K562 (cell line): ENCODE measurements around the gene TUBB2A. TPM values are rescaled to one million over a fixed set of nuclear protein-coding genes. Genes with fewer than 3 reads are reported as not detected.

Experiments
- ADNP ChIP-seq: fragments of 200-800 bp; sonication (Bioruptor generic); IDR thresholded peaks from 2 replicates; pipeline ENCODE4 v1.6.1; 2016; ENCODE audit warnings: missing genetic modification characterization, missing compliant biosample characterization
- ARID1B ChIP-seq: fragments of 450-650 bp; IDR thresholded peaks from 2 replicates; pipeline ENCODE4 v1.6.1; 2016; ENCODE audit warnings: antibody characterized with exemption, mild to moderate bottlenecking, inconsistent platforms
- ELF1 ChIP-seq: fragments of 200-800 bp; sonication (Bioruptor generic); IDR thresholded peaks from 2 replicates; pipeline ENCODE4 v1.6.1; 2016; ENCODE audit warnings: missing genetic modification characterization, missing compliant biosample characterization
- EZH2 ChIP-seq: IDR thresholded peaks from 2 replicates; pipeline ENCODE4 v1.6.1; 2012; ENCODE audit warnings: low read depth, mild to moderate bottlenecking, inconsistent platforms, low read length, borderline replicate concordance
- HDAC8 ChIP-seq: fragments of 450-650 bp; IDR thresholded peaks from 2 replicates; pipeline ENCODE4 v1.6.1; 2016; ENCODE audit warnings: mild to moderate bottlenecking, missing genetic modification characterization, moderate library complexity, missing compliant biosample characterization
- JUN ChIP-seq, 2 experiments: sonication (generic) in 1 of 2; formaldehyde crosslinking in 1 of 2; IDR thresholded peaks; 2 replicates each; pipeline versions ENCODE4 v1.6.1 to v1.8.0; 2012 to 2022; ENCODE audit warnings: borderline replicate concordance in 2 of 2, mild to moderate bottlenecking in 2 of 2, improper control_type of control experiment in 1 of 2, low read depth in 1 of 2, low read length in 1 of 2, missing genetic modification reagents in 1 of 2
- KAT7 ChIP-seq: sonication (generic); formaldehyde crosslinking; IDR thresholded peaks from 2 replicates; pipeline ENCODE4 v1.8.0; 2022; ENCODE audit warnings: missing genetic modification reagents, mild to moderate bottlenecking, borderline replicate concordance
- KDM2B ChIP-seq: fragments of 250-450 bp; sonication (Bioruptor Pico); IDR thresholded peaks from 2 replicates; pipeline ENCODE4 v1.8.0; 2021; ENCODE audit warnings: mild to moderate bottlenecking, moderate library complexity
- MAFK ChIP-seq: IDR thresholded peaks from 2 replicates; pipeline ENCODE4 v1.6.1; 2011; ENCODE audit warnings: low read length, improper control_type of control experiment
- MIER1 ChIP-seq: fragments of 450-650 bp; IDR thresholded peaks from 2 replicates; pipeline ENCODE4 v1.6.1; 2016; ENCODE audit warnings: antibody characterized with exemption, mild to moderate bottlenecking, low read depth
- NCOA4 ChIP-seq: fragments of 450-650 bp; IDR thresholded peaks from 2 replicates; pipeline ENCODE4 v1.6.1; 2018; ENCODE audit warnings: mild to moderate bottlenecking; ENCODE audit not compliant: partially characterized antibody
- POLR2A ChIP-seq: fragments of 450-650 bp; conservative IDR thresholded peaks from 2 replicates; pipeline ENCODE4 v1.6.1; 2016
- RBM22 ChIP-seq: fragments of 200-400 bp; formaldehyde crosslinking; IDR thresholded peaks from 2 replicates; pipeline ENCODE4 v1.6.1; 2018; ENCODE audit warnings: low read length, low read depth; ENCODE audit not compliant: poor library complexity, severe bottlenecking
- SLC30A9 ChIP-seq: fragments of 250-450 bp; sonication (Bioruptor Pico); IDR thresholded peaks from 2 replicates; pipeline ENCODE4 v1.8.0; 2022; ENCODE audit warnings: mild to moderate bottlenecking, moderate library complexity
- SMC3 ChIP-seq: conservative IDR thresholded peaks from 2 replicates; pipeline ENCODE4 v1.6.1; 2011; ENCODE audit warnings: low read depth, low read length, improper control_type of control experiment; ENCODE audit not compliant: insufficient read depth
- U2AF1 ChIP-seq: fragments of 200-400 bp; formaldehyde crosslinking; optimal IDR thresholded peaks from 2 replicates; pipeline ENCODE3; 2017; ENCODE audit warnings: mild to moderate bottlenecking, low read depth, low read length, moderate library complexity
- ZNF124 ChIP-seq: sonication (generic); formaldehyde crosslinking; IDR thresholded peaks from 2 replicates; pipeline ENCODE4 v1.8.1; 2022; ENCODE audit warnings: missing genetic modification reagents
- ZNF253 ChIP-seq: fragments of 250-450 bp; sonication (Bioruptor Pico); conservative IDR thresholded peaks from 2 replicates; pipeline ENCODE4 v1.6.1; 2021; ENCODE audit warnings: mild to moderate bottlenecking
- ZNF644 ChIP-seq: fragments of 200-800 bp; sonication (Bioruptor generic); IDR thresholded peaks from 2 replicates; pipeline ENCODE4 v1.6.1; 2016; ENCODE audit warnings: low read depth, missing genetic modification characterization, missing compliant biosample characterization
- polyA plus RNA-seq, 8 experiments: library from polyadenylated mRNA; depleted of rRNA in 4 of 8; stranded (reverse) in 5 of 8; unstranded in 3 of 8; fragments of >200 nt; fragmentation: Nextera tagmentation in 2 of 8; fragmentation: Illumina TruSeq in 1 of 8; extraction: Ambion mirVana in 2 of 8; extraction: Trizol in 1 of 8; gene quantifications; 2 replicates each; pipeline versions ENCODE4 v1.2.1 to v1.2.3, GENCODE V29; 2011 to 2014; ENCODE audit warnings: inconsistent platforms in 1 of 8, missing spikeins in 1 of 8
- total RNA-seq, 7 experiments: library from RNA; depleted of rRNA in 6 of 7; stranded (reverse); fragments of >200 nt in 6 of 7; fragmentation: Illumina TruSeq in 2 of 7; extraction: Trizol in 2 of 7; gene quantifications; 2 replicates each; pipeline versions ENCODE4 v1.2.1 to v1.2.3, GENCODE V29; 2011 to 2021; ENCODE audit warnings: low replicate concordance in 1 of 7
- TF ChIP-seq, protein P1 (sequence below): fragments of 250-450 bp; sonication (Bioruptor Pico); IDR thresholded peaks from 2 replicates; pipeline ENCODE4 v1.5.0; 2021; ENCODE audit warnings: mild to moderate bottlenecking, borderline replicate concordance
- TF ChIP-seq, protein P2 (sequence below): fragments of 450-650 bp; IDR thresholded peaks from 2 replicates; pipeline ENCODE4 v1.6.1; 2016; ENCODE audit warnings: missing biosample characterization, missing genetic modification characterization
- TF ChIP-seq, protein P3 (sequence below): fragments of 150-350 bp; conservative IDR thresholded peaks from 2 replicates; pipeline ENCODE4 v1.6.1; 2014; ENCODE audit warnings: low read length

Gene TUBB2A
- total and polyA plus RNA-seq, 9 of the 15 experiments (the other 6 are each of a cell fraction or from before 2014, with no cell fraction given), result 3.6 to 92.1 (median 45.6) TPM

- no peak for TF ChIP-seq KDM2B (CRISPR knock-in tag)
- TF ChIP-seq KAT7 (CRISPR knock-in tag), result no peak
- no peak for TF ChIP-seq SMC3
- TF ChIP-seq, protein P1, sequence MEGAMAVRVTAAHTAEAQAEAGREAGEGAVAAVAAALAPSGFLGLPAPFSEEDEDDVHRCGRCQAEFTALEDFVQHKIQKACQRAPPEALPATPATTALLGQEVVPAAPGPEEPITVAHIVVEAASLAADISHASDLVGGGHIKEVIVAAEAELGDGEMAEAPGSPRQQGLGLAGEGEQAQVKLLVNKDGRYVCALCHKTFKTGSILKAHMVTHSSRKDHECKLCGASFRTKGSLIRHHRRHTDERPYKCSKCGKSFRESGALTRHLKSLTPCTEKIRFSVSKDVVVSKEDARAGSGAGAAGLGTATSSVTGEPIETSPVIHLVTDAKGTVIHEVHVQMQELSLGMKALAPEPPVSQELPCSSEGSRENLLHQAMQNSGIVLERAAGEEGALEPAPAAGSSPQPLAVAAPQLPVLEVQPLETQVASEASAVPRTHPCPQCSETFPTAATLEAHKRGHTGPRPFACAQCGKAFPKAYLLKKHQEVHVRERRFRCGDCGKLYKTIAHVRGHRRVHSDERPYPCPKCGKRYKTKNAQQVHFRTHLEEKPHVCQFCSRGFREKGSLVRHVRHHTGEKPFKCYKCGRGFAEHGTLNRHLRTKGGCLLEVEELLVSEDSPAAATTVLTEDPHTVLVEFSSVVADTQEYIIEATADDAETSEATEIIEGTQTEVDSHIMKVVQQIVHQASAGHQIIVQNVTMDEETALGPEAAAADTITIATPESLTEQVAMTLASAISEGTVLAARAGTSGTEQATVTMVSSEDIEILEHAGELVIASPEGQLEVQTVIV (CRISPR knock-in tag), result no peak
- TF ChIP-seq POLR2A, result peak; percentile 59; the same call in 1 of the 2 replicates
- no peak for TF ChIP-seq ZNF253
- peak; percentile 88 for TF ChIP-seq ARID1B
- no peak for TF ChIP-seq ZNF124 (CRISPR knock-in tag)
- TF ChIP-seq, protein P2, sequence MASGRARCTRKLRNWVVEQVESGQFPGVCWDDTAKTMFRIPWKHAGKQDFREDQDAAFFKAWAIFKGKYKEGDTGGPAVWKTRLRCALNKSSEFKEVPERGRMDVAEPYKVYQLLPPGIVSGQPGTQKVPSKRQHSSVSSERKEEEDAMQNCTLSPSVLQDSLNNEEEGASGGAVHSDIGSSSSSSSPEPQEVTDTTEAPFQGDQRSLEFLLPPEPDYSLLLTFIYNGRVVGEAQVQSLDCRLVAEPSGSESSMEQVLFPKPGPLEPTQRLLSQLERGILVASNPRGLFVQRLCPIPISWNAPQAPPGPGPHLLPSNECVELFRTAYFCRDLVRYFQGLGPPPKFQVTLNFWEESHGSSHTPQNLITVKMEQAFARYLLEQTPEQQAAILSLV, result no peak
- no peak for TF ChIP-seq ADNP (tag)
- TF ChIP-seq, protein P3, sequence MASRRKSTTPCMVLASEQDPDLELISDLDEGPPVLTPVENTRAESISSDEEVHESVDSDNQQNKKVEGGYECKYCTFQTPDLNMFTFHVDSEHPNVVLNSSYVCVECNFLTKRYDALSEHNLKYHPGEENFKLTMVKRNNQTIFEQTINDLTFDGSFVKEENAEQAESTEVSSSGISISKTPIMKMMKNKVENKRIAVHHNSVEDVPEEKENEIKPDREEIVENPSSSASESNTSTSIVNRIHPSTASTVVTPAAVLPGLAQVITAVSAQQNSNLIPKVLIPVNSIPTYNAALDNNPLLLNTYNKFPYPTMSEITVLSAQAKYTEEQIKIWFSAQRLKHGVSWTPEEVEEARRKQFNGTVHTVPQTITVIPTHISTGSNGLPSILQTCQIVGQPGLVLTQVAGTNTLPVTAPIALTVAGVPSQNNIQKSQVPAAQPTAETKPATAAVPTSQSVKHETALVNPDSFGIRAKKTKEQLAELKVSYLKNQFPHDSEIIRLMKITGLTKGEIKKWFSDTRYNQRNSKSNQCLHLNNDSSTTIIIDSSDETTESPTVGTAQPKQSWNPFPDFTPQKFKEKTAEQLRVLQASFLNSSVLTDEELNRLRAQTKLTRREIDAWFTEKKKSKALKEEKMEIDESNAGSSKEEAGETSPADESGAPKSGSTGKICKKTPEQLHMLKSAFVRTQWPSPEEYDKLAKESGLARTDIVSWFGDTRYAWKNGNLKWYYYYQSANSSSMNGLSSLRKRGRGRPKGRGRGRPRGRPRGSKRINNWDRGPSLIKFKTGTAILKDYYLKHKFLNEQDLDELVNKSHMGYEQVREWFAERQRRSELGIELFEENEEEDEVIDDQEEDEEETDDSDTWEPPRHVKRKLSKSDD, result no peak
- no peak for TF ChIP-seq U2AF1
- no peak for TF ChIP-seq MAFK
- TF ChIP-seq JUN (IDR thresholded peaks at IDR 0.05; ENCODE audit: borderline replicate concordance, low read depth, low read length), result peak; percentile 98
- TF ChIP-seq JUN (CRISPR knock-in tag; IDR thresholded peaks at IDR 0.05; ENCODE audit: borderline replicate concordance), result peak; percentile 61; the same call in 1 of the 2 replicates
- TF ChIP-seq ELF1, result no peak
- TF ChIP-seq RBM22, result no peak
- no peak for TF ChIP-seq HDAC8 (tag)
- TF ChIP-seq MIER1, result no peak
- no peak for TF ChIP-seq EZH2
- no peak for TF ChIP-seq NCOA4
- TF ChIP-seq SLC30A9, result no peak
- TF ChIP-seq ZNF644 (tag), result no peak
Measured at GRCh38 chr6:3159805-3160781, 2.7 kb upstream of the TUBB2A start (continued).
